GM21825 (cell line): Measurements from ENCODE around the gene CCL18.
"Not testable (repeated sequence)": the region's sequence is repeated elsewhere in the genome, so short reads cannot be mapped to it uniquely, and the experiment has no call there.

ENCODE experiments used
- ATAC-seq: cut with Tn5 transposase; IDR thresholded peaks from one replicate; pipeline ENCODE4 v1.9.1; 2021; ENCODE audit warnings: mild to moderate bottlenecking, moderate library complexity; ENCODE audit not compliant: unreplicated experiment

The CCL18 gene, protein sequence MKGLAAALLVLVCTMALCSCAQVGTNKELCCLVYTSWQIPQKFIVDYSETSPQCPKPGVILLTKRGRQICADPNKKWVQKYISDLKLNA

DNA sequence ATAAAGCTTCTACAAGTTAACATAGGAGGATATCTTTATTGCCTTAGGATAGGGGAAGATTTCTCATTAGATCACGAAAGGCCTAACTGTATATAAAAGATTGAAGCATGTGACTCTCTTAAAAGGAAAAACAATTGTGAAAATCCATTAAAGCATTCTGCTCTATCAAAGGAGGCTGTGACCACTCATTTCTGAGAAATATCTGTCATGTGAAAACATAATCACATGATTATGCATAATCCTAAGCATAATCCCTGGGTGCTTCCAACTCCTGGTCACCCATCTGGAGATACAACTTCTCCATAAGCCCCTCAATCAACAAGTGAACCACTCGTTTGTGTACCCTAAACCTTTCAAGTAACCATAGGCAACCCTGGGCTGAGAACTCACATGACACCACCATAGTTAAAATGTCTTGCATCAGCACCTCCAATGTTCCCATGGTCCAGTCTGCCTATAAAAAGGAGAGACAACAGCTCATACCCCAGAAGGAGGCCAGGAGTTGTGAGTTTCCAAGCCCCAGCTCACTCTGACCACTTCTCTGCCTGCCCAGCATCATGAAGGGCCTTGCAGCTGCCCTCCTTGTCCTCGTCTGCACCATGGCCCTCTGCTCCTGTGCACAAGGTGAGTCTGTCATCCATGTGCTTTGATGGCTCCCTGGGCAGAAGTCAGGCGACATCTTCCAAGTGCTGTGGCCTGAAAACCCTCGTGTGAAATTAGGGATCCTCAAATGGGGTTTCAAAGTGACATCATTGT lies at the start of gene CCL18:
Gene CCL18, plus strand, starts transcription at position 487 of the 756 bp plus-strand sequence. Its CDS starts 71 bp downstream, at position 558.
- ATAC-seq = no peak

DNA sequence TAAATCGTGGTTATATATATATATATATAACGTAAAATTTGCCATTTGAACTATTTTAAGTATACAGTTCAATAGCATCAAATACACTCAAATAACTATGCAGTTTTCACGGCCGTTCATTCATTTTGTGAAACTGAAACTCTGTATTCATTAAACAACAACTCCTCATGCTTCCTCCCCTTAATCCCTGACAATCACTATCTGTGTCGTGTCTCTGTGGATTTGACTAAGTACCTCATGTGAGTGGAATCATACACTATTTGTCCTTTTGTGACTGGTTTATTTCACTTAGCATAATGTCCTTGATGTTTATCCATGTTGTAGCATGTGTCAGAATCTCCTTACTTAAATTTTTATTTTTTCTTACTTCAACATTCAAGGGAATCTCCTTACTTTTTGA lies 49.1 kb upstream of the CCL18 start:
- no peak for ATAC-seq

GRCh38 chr17:36015895-36016294 lies 48.2 kb upstream of the CCL18 start:
- ATAC-seq = not testable (repeated sequence)

- ATAC-seq = no peak
These were observed 47.5 kb upstream of the CCL18 start for GRCh38 chr17:36016555-36016954.

GRCh38 chr17:36017799-36018198 lies 46.3 kb upstream of the CCL18 start, which contains the start of gene CCL23:
TSS of gene CCL23 (minus strand) at chr17:36017972. CDS start at chr17:36017897, 75 bp downstream.
- no peak for ATAC-seq

GRCh38 chr17:36019423-36019822 lies 44.6 kb upstream of the CCL18 start:
- no peak for ATAC-seq

DNA sequence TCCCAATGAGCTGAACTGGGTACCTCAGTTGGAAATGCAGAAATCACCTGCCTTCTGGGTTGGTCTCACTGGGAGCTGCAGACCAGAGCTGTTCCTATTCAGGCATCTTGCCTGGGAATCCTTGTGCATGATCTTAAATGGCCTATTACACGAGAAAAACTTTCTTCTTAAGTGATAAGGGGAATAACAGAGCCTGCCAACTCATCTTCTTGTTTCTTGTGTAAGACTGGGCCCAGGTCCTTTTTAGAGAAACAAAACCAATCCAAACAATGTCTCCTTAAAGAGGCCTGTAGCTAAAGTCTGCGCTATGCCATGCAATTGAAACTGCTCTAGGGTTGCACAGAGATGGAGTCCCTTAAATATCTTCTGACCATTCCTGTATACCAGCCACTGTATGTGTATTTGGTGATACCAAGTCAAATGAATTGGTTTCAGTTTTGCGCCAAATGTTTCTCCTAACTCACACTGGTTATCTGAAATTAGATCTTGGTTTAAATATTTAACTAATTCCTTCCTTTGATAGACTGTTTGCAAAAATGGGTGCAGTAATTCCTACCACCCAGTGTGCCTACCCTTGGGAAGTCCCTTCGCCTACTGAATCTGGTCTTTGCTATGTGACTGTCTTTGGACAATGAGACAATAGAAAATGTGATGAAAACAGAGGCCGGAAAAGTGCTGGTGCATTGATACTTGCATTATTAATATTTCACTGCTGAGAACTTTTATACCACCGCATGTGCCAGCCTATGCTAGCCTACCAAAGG lies 39.8 kb upstream of the CCL18 start:
- ATAC-seq = no peak

DNA sequence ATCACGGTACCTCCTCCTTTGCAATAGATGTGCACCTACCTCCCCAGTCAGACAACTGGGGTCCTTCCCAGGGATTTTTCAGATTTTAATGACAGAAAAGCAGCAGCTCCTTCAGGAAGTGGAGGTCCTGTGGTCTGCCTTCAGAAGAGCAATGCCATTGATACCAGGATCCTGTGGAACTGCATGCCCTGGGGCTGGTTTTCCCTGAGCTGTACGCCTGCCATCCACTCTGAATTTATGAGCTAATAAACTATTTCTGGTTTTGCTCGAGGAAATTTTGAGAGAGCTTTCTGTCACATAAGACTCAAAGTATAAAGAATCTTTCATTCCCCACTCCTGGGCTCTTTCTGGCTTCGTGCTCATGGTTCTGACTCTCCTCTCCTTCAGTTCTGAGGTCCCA lies 36.3 kb upstream of the CCL18 start:
- ATAC-seq = no peak

GRCh38 chr17:36030956-36031355 lies 33.1 kb upstream of the CCL18 start:
- ATAC-seq = no peak

- no peak for ATAC-seq
These were observed 29.9 kb upstream of the CCL18 start for GRCh38 chr17:36034127-36034526.

DNA sequence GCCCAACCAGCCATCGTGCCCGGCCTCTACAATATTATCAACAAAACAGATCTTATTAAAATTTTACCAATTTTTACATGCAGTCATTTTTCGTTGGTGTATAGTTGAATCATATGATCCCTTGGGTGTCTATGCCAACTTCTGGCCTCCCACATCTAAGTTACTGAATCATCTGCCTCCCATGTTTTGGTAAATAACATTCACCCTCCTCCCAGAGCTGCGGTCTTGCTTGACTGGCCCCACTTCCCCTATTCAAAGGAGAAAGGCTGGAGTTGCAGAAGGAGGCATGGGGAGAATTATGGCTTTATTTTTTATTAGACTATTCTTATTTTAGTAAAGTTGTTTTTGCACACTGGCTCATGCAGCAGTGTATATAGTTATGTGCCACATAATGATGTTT lies 27.8 kb upstream of the CCL18 start:
- no peak for ATAC-seq

- no peak for ATAC-seq
These were observed 16.0 kb upstream of the CCL18 start for GRCh38 chr17:36048066-36048465.

GRCh38 chr17:36049643-36050042 lies 14.4 kb upstream of the CCL18 start:
- ATAC-seq = no peak

DNA sequence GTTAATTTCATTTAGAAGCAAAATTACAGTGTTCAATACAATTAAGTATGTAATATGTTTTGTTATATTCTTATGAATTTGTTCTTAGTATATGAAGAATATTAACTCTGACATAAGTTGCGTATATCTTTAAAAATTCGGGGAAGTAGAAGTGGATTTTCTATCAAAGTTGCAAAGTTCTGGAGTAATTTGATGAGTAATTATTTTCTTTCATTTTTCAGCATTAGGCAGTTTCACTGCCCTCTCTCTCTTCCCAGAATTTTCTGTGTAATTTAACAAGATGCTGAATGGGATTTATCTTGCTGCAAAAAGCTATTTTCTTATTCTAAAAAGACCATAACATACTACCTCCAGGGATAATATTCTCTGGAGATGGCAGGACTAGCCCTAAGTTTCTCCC lies 8.9 kb upstream of the CCL18 start:
- ATAC-seq = no peak

- ATAC-seq = no peak
These were observed 8.1 kb upstream of the CCL18 start for GRCh38 chr17:36055921-36056520.

DNA sequence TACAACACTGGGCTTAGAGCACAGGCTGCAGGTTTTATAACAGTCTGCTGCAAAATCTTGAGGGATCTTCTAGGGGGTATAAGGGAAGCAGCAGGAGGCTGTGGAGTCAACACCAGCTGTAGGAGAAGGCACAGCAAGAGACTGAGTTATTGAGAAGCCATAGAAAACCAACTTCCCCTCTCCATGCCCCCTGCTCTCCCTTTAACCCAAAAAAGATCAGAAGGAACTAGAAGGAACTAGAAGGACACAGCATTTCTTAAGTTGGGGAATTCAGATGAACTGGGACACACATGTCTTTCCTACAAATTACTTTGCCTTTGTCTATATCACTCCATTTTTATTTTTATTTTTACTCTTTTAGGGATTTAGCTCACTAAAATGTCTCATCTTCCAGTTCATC lies 6.2 kb upstream of the CCL18 start:
- ATAC-seq = no peak

- no peak for ATAC-seq
These were observed 4.7 kb upstream of the CCL18 start for GRCh38 chr17:36059406-36059805.

- no peak for ATAC-seq
These were observed 3.3 kb upstream of the CCL18 start for GRCh38 chr17:36060816-36061215.

DNA sequence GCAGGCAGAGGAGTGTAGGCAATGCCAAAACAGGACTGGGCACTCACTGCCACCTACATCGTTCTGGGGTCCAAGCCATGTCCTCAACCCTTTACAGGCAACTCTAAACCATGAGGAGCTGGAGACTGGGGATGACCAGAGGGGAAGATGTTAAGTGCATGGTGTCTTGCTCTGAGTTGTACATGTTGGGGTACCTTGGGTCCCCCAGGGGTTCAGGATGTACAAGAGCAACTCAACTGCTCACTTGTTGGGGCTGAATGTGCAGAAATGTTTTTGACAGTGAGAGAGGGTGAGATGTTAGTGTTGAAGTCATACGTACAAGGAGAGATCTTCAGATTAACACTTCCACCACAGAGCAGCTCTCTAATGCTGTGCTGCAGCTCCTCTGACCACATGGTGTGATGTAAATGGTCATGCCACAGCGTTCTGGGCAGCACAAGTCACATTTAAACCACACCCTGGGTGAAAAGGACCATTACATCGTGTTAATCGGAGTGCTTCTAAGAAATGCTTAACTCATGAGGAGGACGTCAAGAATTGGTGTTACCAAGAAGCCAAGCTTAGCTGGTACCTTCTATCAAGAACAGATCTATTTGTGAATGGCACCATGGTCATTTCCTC lies 2.4 kb downstream of the CCL18 start:
- no peak for ATAC-seq

GRCh38 chr17:36068524-36068923 lies 4.5 kb downstream of the CCL18 start:
- no peak for ATAC-seq

- ATAC-seq = no peak
These were observed 5.1 kb downstream of the CCL18 start for GRCh38 chr17:36069136-36069535.
